ACC112 (cell line): ENCODE data around the gene GRID1.

Source experiments
- H2AFZ ChIP-seq: fragments of 200-600 bp; sonication (generic); one replicate; pipeline ENCODE4 v1.6.0; 2017; ENCODE audit warnings: antibody characterized with exemption, low read length; ENCODE audit not compliant: unreplicated experiment
- H3K27ac ChIP-seq: fragments of 200-600 bp; sonication (generic); 2 replicates; pipeline ENCODE4 v1.5.1; 2014; ENCODE audit warnings: low read depth, mild to moderate bottlenecking, antibody characterized with exemption, low read length, moderate library complexity
- H3K27me3 ChIP-seq: fragments of 200-600 bp; sonication (generic); 2 replicates; pipeline ENCODE4 v1.6.1; 2014; ENCODE audit warnings: mild to moderate bottlenecking, antibody characterized with exemption, low read length, moderate library complexity, mixed read lengths; ENCODE audit not compliant: insufficient read depth
- H3K36me3 ChIP-seq: fragments of 200-600 bp; sonication (generic); 2 replicates; pipeline ENCODE4 v1.6.1; 2016; ENCODE audit warnings: mild to moderate bottlenecking, antibody characterized with exemption, low read length, moderate library complexity, mixed read lengths; ENCODE audit not compliant: insufficient read depth
- H3K4me1 ChIP-seq: fragments of 200-600 bp; sonication (generic); one replicate; pipeline ENCODE4 v1.6.1; 2016; ENCODE audit warnings: low read length, mixed read lengths; ENCODE audit not compliant: insufficient read depth, unreplicated experiment, control insufficient read depth
- H3K4me3 ChIP-seq: fragments of 200-600 bp; sonication (generic); 2 replicates; pipeline ENCODE4 v1.5.1; 2014; ENCODE audit warnings: mild to moderate bottlenecking, low read depth, low read length
- H3K79me2 ChIP-seq: fragments of 200-600 bp; sonication (generic); one replicate; pipeline ENCODE4 v1.6.0; 2016; ENCODE audit warnings: low read length; ENCODE audit not compliant: control insufficient read depth, unreplicated experiment, insufficient read depth

Gene GRID1

GRCh38 chr10:86090807-86091206, 275.8 kb downstream of the GRID1 start:
- H3K4me3 ChIP-seq, result no peak overlapping the region
- no peaks in the 10 kb centered on the region for H3K4me1 ChIP-seq
- no peaks in the 10 kb centered on the region for H3K27me3 ChIP-seq
- H3K79me2 ChIP-seq, result no peaks in the 10 kb centered on the region
- H2AFZ ChIP-seq, result no peak overlapping the region
- no peak overlapping the region for H3K27ac ChIP-seq
- H3K36me3 ChIP-seq, result no peaks in the 10 kb centered on the region

- Histone ChIP-seq H3K4me3 (no peak overlapping the region), H3K27me3 (no peaks in the 10 kb centered on the region), H2AFZ (no peak overlapping the region), H3K79me2 (no peaks in the 10 kb centered on the region), H3K27ac (no peak overlapping the region), H3K4me1 (no peaks in the 10 kb centered on the region), H3K36me3 (no peaks in the 10 kb centered on the region)
These were observed 278.9 kb downstream of the GRID1 start for GRCh38 chr10:86087716-86088115.

GRCh38 chr10:86086418-86086817, 280.2 kb downstream of the GRID1 start:
- no peaks in the 10 kb centered on the region for H3K79me2 ChIP-seq
- H3K4me1 ChIP-seq, result no peaks in the 10 kb centered on the region
- H3K27ac ChIP-seq, result no peak overlapping the region
- H3K4me3 ChIP-seq, result no peak overlapping the region
- no peak overlapping the region for H2AFZ ChIP-seq
- H3K36me3 ChIP-seq, result no peaks in the 10 kb centered on the region
- no peaks in the 10 kb centered on the region for H3K27me3 ChIP-seq

GRCh38 chr10:86085686-86086085, 280.9 kb downstream of the GRID1 start:
- Histone ChIP-seq H3K4me1 (no peaks in the 10 kb centered on the region), H2AFZ (no peak overlapping the region), H3K79me2 (no peaks in the 10 kb centered on the region), H3K27me3 (no peaks in the 10 kb centered on the region), H3K36me3 (no peaks in the 10 kb centered on the region), H3K4me3 (no peak overlapping the region), H3K27ac (no peak overlapping the region)

- H3K79me2 ChIP-seq, result no peaks in the 10 kb centered on the region
- H3K36me3 ChIP-seq, result no peaks in the 10 kb centered on the region
- no peaks in the 10 kb centered on the region for H3K27me3 ChIP-seq
- no peak overlapping the region for H3K4me3 ChIP-seq
- H2AFZ ChIP-seq, result no peak overlapping the region
- no peaks in the 10 kb centered on the region for H3K4me1 ChIP-seq
- no peak overlapping the region for H3K27ac ChIP-seq
These were observed 281.5 kb downstream of the GRID1 start for GRCh38 chr10:86085136-86085535.

GRCh38 chr10:86084585-86084984, 282.0 kb downstream of the GRID1 start:
- Histone ChIP-seq H3K4me1 (no peaks in the 10 kb centered on the region), H3K27ac (no peak overlapping the region), H3K36me3 (no peaks in the 10 kb centered on the region), H2AFZ (no peak overlapping the region), H3K79me2 (no peaks in the 10 kb centered on the region), H3K4me3 (no peak overlapping the region), H3K27me3 (no peaks in the 10 kb centered on the region)

- H3K4me1 ChIP-seq, result no peaks in the 10 kb centered on the region
- H3K27ac ChIP-seq, result no peak overlapping the region
- no peaks in the 10 kb centered on the region for H3K27me3 ChIP-seq
- H3K4me3 ChIP-seq, result no peak overlapping the region
- no peak overlapping the region for H2AFZ ChIP-seq
- H3K36me3 ChIP-seq, result no peaks in the 10 kb centered on the region
- no peaks in the 10 kb centered on the region for H3K79me2 ChIP-seq
These were observed 282.9 kb downstream of the GRID1 start for GRCh38 chr10:86083664-86084175.

GRCh38 chr10:86083206-86083605, 283.4 kb downstream of the GRID1 start:
- H2AFZ ChIP-seq, result no peak overlapping the region
- H3K4me3 ChIP-seq, result no peak overlapping the region
- H3K4me1 ChIP-seq, result no peaks in the 10 kb centered on the region
- H3K79me2 ChIP-seq, result no peaks in the 10 kb centered on the region
- no peak overlapping the region for H3K27ac ChIP-seq
- no peaks in the 10 kb centered on the region for H3K36me3 ChIP-seq
- H3K27me3 ChIP-seq, result no peaks in the 10 kb centered on the region

- Histone ChIP-seq H3K4me1 (no peaks in the 10 kb centered on the region), H3K4me3 (no peak overlapping the region), H3K36me3 (no peaks in the 10 kb centered on the region), H2AFZ (no peak overlapping the region), H3K27ac (no peak overlapping the region), H3K79me2 (no peaks in the 10 kb centered on the region), H3K27me3 (no peaks in the 10 kb centered on the region)
These were observed 284.0 kb downstream of the GRID1 start for GRCh38 chr10:86082556-86082955.

GRCh38 chr10:86079088-86079487, 287.5 kb downstream of the GRID1 start:
- Histone ChIP-seq H2AFZ (no peak overlapping the region), H3K27me3 (no peaks in the 10 kb centered on the region), H3K27ac (no peak overlapping the region)

GRCh38 chr10:86078639-86079035, 288.0 kb downstream of the GRID1 start:
- Histone ChIP-seq H3K27me3 (no peaks in the 10 kb centered on the region), H3K36me3 (no peaks in the 10 kb centered on the region), H3K79me2 (no peaks in the 10 kb centered on the region)

More at GRCh38 chr10:86079088-86079487, 287.5 kb downstream of the GRID1 start:
- Histone ChIP-seq H3K4me3 (no peak overlapping the region), H3K4me1 (no peaks in the 10 kb centered on the region), H3K36me3 (no peaks in the 10 kb centered on the region), H3K79me2 (no peaks in the 10 kb centered on the region)

More at GRCh38 chr10:86078639-86079035, 288.0 kb downstream of the GRID1 start:
- no peaks in the 10 kb centered on the region for H3K4me1 ChIP-seq
- H3K27ac ChIP-seq, result no peak overlapping the region
- H2AFZ ChIP-seq, result no peak overlapping the region
- no peak overlapping the region for H3K4me3 ChIP-seq
